Liver (tissue), 9 donors: Measurements from ENCODE around the gene GOLGA2. TPM values are rescaled to one million over a fixed set of nuclear protein-coding genes. Genes with fewer than 3 reads are reported as not detected.
A peak's percentile ranks its signal among the peaks of the same experiment; 100 is the strongest.

Source experiments
- DNase-seq: peaks from one replicate; pipeline ENCODE4 v3.0.0-alpha.2; 2017; ENCODE audit warnings: low spot score
- H3K27ac ChIP-seq, 2 donors: one replicate each; pipeline ENCODE4 v1.7.0; 2013; ENCODE audit warnings: inconsistent platforms in 2 of 2, low read length in 2 of 2, control low read depth in 1 of 2, low read depth in 1 of 2, mild to moderate bottlenecking in 1 of 2
- H3K27me3 ChIP-seq, 4 donors: one replicate each; pipeline versions ENCODE4 v1.6.1 to v1.7.0; 2013; ENCODE audit warnings: low read length in 3 of 4, inconsistent platforms in 1 of 4, mild to moderate bottlenecking in 1 of 4, moderate library complexity in 1 of 4; ENCODE audit not compliant: control insufficient read depth in 4 of 4, insufficient read depth in 4 of 4
- H3K36me3 ChIP-seq, 4 donors: one replicate each; pipeline versions ENCODE4 v1.6.1 to v1.7.0; 2013; ENCODE audit warnings: low read length in 3 of 4, mild to moderate bottlenecking in 3 of 4, low read depth in 1 of 4, moderate library complexity in 1 of 4; ENCODE audit not compliant: control insufficient read depth in 4 of 4, insufficient read depth in 3 of 4
- H3K4me1 ChIP-seq, 4 donors: one replicate each; pipeline versions ENCODE4 v1.6.1 to v1.7.0; 2013; ENCODE audit warnings: low read length in 3 of 4, mild to moderate bottlenecking in 3 of 4, moderate library complexity in 1 of 4; ENCODE audit not compliant: control insufficient read depth in 4 of 4, insufficient read depth in 4 of 4
- H3K4me3 ChIP-seq, 3 donors: one replicate each; pipeline versions ENCODE4 v1.6.1 to v1.7.0; 2013; ENCODE audit warnings: low read length in 3 of 3, control low read depth in 1 of 3, low read depth in 1 of 3, mild to moderate bottlenecking in 1 of 3
- H3K9ac ChIP-seq, 2 donors: one replicate each; pipeline ENCODE4 v1.7.0; 2013; ENCODE audit warnings: low read length in 2 of 2, mild to moderate bottlenecking in 2 of 2, moderate library complexity in 2 of 2, control low read depth in 1 of 2, low read depth in 1 of 2
- H3K9me3 ChIP-seq, 4 donors: one replicate each; pipeline versions ENCODE4 v1.6.1 to v1.7.0; 2013; ENCODE audit warnings: low read length in 3 of 4; ENCODE audit not compliant: control insufficient read depth in 4 of 4
- FOXA1 ChIP-seq: IDR thresholded peaks from 2 replicates; pipeline ENCODE4 v1.6.1; 2016; ENCODE audit warnings: antibody characterized with exemption
- HNF4A ChIP-seq, 2 donors: conservative IDR thresholded peaks; 2 replicates each; pipeline ENCODE4 v1.6.1; 2016; ENCODE audit warnings: antibody characterized with exemption in 2 of 2, mild to moderate bottlenecking in 2 of 2
- NR2F2 ChIP-seq: IDR thresholded peaks from 2 replicates; pipeline ENCODE4 v1.6.1; 2016; ENCODE audit warnings: antibody characterized with exemption
- REST ChIP-seq: IDR thresholded peaks from 2 replicates; pipeline ENCODE4 v1.6.1; 2016; ENCODE audit warnings: antibody characterized with exemption, mild to moderate bottlenecking
- SP1 ChIP-seq: IDR thresholded peaks from 2 replicates; pipeline ENCODE4 v1.6.1; 2018; ENCODE audit warnings: antibody characterized with exemption, mild to moderate bottlenecking
- TAF1 ChIP-seq: conservative IDR thresholded peaks from 2 replicates; pipeline ENCODE4 v1.6.1; 2016; ENCODE audit warnings: antibody characterized with exemption, mild to moderate bottlenecking
- YY1 ChIP-seq: IDR thresholded peaks from 2 replicates; pipeline ENCODE4 v1.6.1; 2016; ENCODE audit warnings: antibody characterized with exemption, mild to moderate bottlenecking
- WGBS: extraction: QIAGEN DNeasy Blood & Tissue Kit; methylation state at CpG from one replicate; pipeline ENCODE4 v1.1.7; 2013; 5-methylcytosine and 5-hydroxymethylcytosine counted together
- polyA plus RNA-seq, 2 donors: library from polyadenylated mRNA; stranded (reverse) in 1 of 2; unstranded in 1 of 2; fragments of 200-250 nt in 1 of 2; fragments of >200 nt in 1 of 2; fragmentation: Nextera tagmentation in 1 of 2; extraction: Ambion mirVana in 1 of 2; gene quantifications; one replicate each; pipeline versions ENCODE4 v1.2.1 to v1.2.3, GENCODE V29; 2013 to 2015
- total RNA-seq, 2 donors: library from RNA; depleted of rRNA; stranded (reverse); fragments of >200 nt; gene quantifications; one replicate each; pipeline ENCODE4 v1.2.3, GENCODE V29; 2014
- TF ChIP-seq, protein P1 (sequence below): IDR thresholded peaks from 2 replicates; pipeline ENCODE4 v1.6.1; 2016; ENCODE audit warnings: antibody characterized with exemption
- TF ChIP-seq, protein P2 (sequence below): fragments of 150-350 bp; IDR thresholded peaks from 2 replicates; pipeline ENCODE4 v1.5.1; 2017; ENCODE audit warnings: improper control_type of control experiment, low read depth, low read length; ENCODE audit not compliant: missing input control
- TF ChIP-seq, protein P3 (sequence below): IDR thresholded peaks from 2 replicates; pipeline ENCODE4 v1.6.1; 2016; ENCODE audit warnings: antibody characterized with exemption
- donor health status: healthy.
- donor health status: healthy.
- donor health status: healthy.
- donor health status: healthy.
- donor health status: healthy.

Gene GOLGA2, protein sequence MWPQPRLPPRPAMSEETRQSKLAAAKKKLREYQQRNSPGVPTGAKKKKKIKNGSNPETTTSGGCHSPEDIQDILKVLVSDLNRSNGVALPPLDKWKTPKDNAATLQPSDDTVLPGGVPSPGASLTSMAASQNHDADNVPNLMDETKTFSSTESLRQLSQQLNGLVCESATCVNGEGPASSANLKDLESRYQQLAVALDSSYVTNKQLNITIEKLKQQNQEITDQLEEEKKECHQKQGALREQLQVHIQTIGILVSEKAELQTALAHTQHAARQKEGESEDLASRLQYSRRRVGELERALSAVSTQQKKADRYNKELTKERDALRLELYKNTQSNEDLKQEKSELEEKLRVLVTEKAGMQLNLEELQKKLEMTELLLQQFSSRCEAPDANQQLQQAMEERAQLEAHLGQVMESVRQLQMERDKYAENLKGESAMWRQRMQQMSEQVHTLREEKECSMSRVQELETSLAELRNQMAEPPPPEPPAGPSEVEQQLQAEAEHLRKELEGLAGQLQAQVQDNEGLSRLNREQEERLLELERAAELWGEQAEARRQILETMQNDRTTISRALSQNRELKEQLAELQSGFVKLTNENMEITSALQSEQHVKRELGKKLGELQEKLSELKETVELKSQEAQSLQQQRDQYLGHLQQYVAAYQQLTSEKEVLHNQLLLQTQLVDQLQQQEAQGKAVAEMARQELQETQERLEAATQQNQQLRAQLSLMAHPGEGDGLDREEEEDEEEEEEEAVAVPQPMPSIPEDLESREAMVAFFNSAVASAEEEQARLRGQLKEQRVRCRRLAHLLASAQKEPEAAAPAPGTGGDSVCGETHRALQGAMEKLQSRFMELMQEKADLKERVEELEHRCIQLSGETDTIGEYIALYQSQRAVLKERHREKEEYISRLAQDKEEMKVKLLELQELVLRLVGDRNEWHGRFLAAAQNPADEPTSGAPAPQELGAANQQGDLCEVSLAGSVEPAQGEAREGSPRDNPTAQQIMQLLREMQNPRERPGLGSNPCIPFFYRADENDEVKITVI
- 10 to 100 TPM; 21.9 to 45.7 TPM for total RNA-seq
- polyA plus RNA-seq, result 10 to 100 TPM; 14.4 to 34.0 TPM

- Histone ChIP-seq H3K27me3 (no peaks in the 10 kb centered on the region), H3K9me3 (no peaks in the 10 kb centered on the region), H3K27ac (peak within 1 kb of the TSS; percentile 76 to 82), H3K4me1 (peaks cover 9 to 25% (median 21%) of the 10 kb centered on the region in 4 donors), H3K4me3 (peak within 1 kb of the TSS; percentile 85 to 92 (median 87)), H3K9ac (peak within 1 kb of the TSS; percentile 88 to 94), H3K36me3 (peaks cover 3 to 14% (median 7%) of the 10 kb centered on the region in 4 donors)
- WGBS, result 1% methylated on average over 57 of the region's 57 CpGs
- TF ChIP-seq YY1 (peak; percentile 31), NR2F2 (no peak), SP1 (no peak)
- no peak for DNase-seq
Measured at GRCh38 chr9:128275198-128276007, at the start of gene GOLGA2. TSS of gene GOLGA2 (minus strand) at chr9:128276007. CDS start at chr9:128275976, 31 bp downstream.

DNA sequence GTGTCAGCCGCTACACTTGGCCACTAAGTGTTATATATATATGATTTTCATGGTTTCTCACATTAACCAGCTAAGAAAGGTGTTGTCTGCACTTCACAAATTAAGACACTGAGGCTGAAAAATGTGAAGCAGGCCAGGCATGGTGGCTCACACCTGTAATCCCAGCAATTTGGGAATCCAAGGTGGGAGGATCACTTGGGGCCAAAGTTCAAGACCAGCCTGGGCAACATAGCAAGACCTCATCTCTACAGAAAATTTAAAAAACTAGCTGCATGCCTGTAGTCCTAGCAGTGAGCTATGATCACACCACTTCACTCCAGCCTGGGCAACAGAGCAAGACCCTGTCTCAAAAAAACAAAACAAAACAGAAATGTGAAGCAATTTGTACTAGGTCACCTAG lies 48.6 kb upstream of the GOLGA2 start:
- H3K36me3 ChIP-seq, result peaks cover 2 to 21% (median 7%) of the 10 kb centered on the region in 4 donors
- DNase-seq, result no peak
- no peak overlapping the region for H3K27ac ChIP-seq
- TF ChIP-seq, protein P1, sequence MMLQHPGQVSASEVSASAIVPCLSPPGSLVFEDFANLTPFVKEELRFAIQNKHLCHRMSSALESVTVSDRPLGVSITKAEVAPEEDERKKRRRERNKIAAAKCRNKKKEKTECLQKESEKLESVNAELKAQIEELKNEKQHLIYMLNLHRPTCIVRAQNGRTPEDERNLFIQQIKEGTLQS, result no peak
- TF ChIP-seq, protein P2, sequence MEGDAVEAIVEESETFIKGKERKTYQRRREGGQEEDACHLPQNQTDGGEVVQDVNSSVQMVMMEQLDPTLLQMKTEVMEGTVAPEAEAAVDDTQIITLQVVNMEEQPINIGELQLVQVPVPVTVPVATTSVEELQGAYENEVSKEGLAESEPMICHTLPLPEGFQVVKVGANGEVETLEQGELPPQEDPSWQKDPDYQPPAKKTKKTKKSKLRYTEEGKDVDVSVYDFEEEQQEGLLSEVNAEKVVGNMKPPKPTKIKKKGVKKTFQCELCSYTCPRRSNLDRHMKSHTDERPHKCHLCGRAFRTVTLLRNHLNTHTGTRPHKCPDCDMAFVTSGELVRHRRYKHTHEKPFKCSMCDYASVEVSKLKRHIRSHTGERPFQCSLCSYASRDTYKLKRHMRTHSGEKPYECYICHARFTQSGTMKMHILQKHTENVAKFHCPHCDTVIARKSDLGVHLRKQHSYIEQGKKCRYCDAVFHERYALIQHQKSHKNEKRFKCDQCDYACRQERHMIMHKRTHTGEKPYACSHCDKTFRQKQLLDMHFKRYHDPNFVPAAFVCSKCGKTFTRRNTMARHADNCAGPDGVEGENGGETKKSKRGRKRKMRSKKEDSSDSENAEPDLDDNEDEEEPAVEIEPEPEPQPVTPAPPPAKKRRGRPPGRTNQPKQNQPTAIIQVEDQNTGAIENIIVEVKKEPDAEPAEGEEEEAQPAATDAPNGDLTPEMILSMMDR, result no peak
- TF ChIP-seq REST (no peak), TAF1 (no peak), FOXA1 (no peak), NR2F2 (no peak), YY1 (no peak), HNF4A (conservative IDR thresholded peaks at IDR 0.05) (no peak)
- TF ChIP-seq, protein P3, sequence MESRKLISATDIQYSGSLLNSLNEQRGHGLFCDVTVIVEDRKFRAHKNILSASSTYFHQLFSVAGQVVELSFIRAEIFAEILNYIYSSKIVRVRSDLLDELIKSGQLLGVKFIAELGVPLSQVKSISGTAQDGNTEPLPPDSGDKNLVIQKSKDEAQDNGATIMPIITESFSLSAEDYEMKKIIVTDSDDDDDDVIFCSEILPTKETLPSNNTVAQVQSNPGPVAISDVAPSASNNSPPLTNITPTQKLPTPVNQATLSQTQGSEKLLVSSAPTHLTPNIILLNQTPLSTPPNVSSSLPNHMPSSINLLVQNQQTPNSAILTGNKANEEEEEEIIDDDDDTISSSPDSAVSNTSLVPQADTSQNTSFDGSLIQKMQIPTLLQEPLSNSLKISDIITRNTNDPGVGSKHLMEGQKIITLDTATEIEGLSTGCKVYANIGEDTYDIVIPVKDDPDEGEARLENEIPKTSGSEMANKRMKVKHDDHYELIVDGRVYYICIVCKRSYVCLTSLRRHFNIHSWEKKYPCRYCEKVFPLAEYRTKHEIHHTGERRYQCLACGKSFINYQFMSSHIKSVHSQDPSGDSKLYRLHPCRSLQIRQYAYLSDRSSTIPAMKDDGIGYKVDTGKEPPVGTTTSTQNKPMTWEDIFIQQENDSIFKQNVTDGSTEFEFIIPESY, result no peak
- no peak overlapping the region for H3K4me3 ChIP-seq
- WGBS, result 97% methylated on average over 1 of the region's 1 CpG
- no peaks in the 10 kb centered on the region for H3K27me3 ChIP-seq
- no peak overlapping the region for H3K9ac ChIP-seq
- peaks cover 9 to 38% (median 31%) of the 10 kb centered on the region in 4 donors for H3K4me1 ChIP-seq
- H3K9me3 ChIP-seq, result no peaks in the 10 kb centered on the region
